MM.1S (cell line): ENCODE results near the gene CACNA1C.

Source experiments
- DNase-seq: peaks from one replicate; pipeline ENCODE4 v3.0.0-alpha.2; 2015
- H2AFZ ChIP-seq: fragments of 300-600 bp; sonication (generic); 2 replicates; pipeline ENCODE4 v1.6.0; 2016; ENCODE audit warnings: antibody characterized with exemption, low read length
- H3F3A ChIP-seq: fragments of 300-600 bp; sonication (generic); 2 replicates; pipeline ENCODE4 v1.6.1; 2016; ENCODE audit warnings: mild to moderate bottlenecking, antibody characterized with exemption, low read length, moderate library complexity, mixed read lengths; ENCODE audit not compliant: insufficient read depth
- H3K27ac ChIP-seq: fragments of 300-600 bp; sonication (generic); 2 replicates; pipeline ENCODE4 v1.5.1; 2016; ENCODE audit warnings: mild to moderate bottlenecking, low read length
- H3K27me3 ChIP-seq: fragments of 300-600 bp; sonication (generic); replicated peaks from 2 replicates; pipeline ENCODE4 v1.6.0; 2016; ENCODE audit warnings: low read length; ENCODE audit not compliant: insufficient read depth
- H3K36me3 ChIP-seq: fragments of 300-600 bp; sonication (generic); replicated peaks from 2 replicates; pipeline ENCODE4 v1.6.1; 2016; ENCODE audit warnings: mild to moderate bottlenecking, low read length, mixed read lengths; ENCODE audit not compliant: insufficient read depth
- H3K4me1 ChIP-seq: fragments of 300-600 bp; sonication (generic); 2 replicates; pipeline ENCODE4 v1.6.1; 2016; ENCODE audit warnings: low read length, mixed read lengths
- H3K4me2 ChIP-seq: fragments of 300-600 bp; sonication (generic); 2 replicates; pipeline ENCODE4 v1.6.0; 2016; ENCODE audit warnings: low read depth, low read length
- H3K4me3 ChIP-seq: fragments of 300-600 bp; sonication (generic); 2 replicates; pipeline ENCODE4 v1.5.1; 2016; ENCODE audit warnings: low read length, mixed read lengths
- H3K79me2 ChIP-seq: fragments of 300-600 bp; sonication (generic); 2 replicates; pipeline ENCODE4 v1.6.1; 2016; ENCODE audit warnings: mixed run types, low read length, mixed read lengths
- H3K9ac ChIP-seq: fragments of 300-600 bp; sonication (generic); 2 replicates; pipeline ENCODE4 v1.6.1; 2016; ENCODE audit warnings: low read length, mixed read lengths
- H3K9me2 ChIP-seq: fragments of 300-600 bp; sonication (generic); replicated peaks from 2 replicates; pipeline ENCODE4 v1.6.1; 2016; ENCODE audit warnings: mild to moderate bottlenecking, low read length, mixed read lengths; ENCODE audit not compliant: insufficient read depth
- H3K9me3 ChIP-seq: fragments of 300-600 bp; sonication (generic); replicated peaks from 2 replicates; pipeline ENCODE4 v1.6.1; 2016; ENCODE audit warnings: mild to moderate bottlenecking, low read length, mixed read lengths; ENCODE audit not compliant: insufficient read depth
- H4K20me1 ChIP-seq: fragments of 300-600 bp; sonication (generic); 2 replicates; pipeline ENCODE4 v1.6.1; 2016; ENCODE audit warnings: mild to moderate bottlenecking, low read length, moderate library complexity, mixed read lengths; ENCODE audit not compliant: insufficient read depth
- EZH2 ChIP-seq: fragments of 300-600 bp; sonication (generic); optimal IDR thresholded peaks from 2 replicates; pipeline ENCODE3; 2017; ENCODE audit warnings: low read depth, mild to moderate bottlenecking, antibody characterized with exemption, low read length, mixed read lengths
- EZH2phosphoT487 ChIP-seq: fragments of 300-600 bp; sonication (generic); IDR thresholded peaks from 2 replicates; pipeline ENCODE4 v1.6.1; 2018; ENCODE audit warnings: antibody characterized with exemption, low read length
- TF ChIP-seq, protein P1 (sequence below): fragments of 300-600 bp; sonication (generic); IDR thresholded peaks from 2 replicates; pipeline ENCODE4 v1.5.1; 2016; ENCODE audit warnings: antibody characterized with exemption, low read length, mixed read lengths

CACNA1C gene

DNA sequence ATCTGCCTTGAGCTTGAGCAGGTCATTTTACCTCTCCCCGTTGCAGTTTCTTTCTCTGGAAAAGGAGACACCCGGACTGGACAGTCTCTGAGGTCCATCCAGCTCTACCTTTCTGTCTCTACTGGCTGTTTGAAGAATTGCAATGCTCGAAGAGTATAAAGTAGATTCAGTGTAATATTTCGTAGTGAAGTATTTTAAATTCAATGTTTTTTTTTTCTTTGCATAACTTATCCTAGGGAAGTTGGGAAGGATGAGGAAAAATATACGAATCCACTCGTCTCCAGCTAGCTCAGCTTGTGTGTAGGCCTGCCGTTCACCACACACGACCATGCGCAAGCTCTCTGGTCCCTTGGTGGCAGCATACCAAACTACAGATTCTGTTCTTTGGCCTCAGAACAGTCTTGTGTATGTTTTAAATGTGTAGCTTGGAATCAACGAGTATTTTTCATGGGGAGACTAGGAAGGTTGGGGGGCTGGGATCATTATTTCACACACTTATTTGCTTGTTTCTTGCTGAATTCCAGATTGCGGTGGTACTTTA lies 307.9 kb downstream of the CACNA1C start:
- Histone ChIP-seq H3K9ac (no peak overlapping the region), H3K9me2 (no peaks in the 10 kb centered on the region), H3K4me2 (no peak overlapping the region), H3K4me3 (no peak overlapping the region), H4K20me1 (no peaks in the 10 kb centered on the region), H3F3A (0 out of 2 replicates have a peak, but pooled peaks cover 7% of the 10 kb centered on the region), H3K9me3 (no peaks in the 10 kb centered on the region), H3K36me3 (no peaks in the 10 kb centered on the region), H3K79me2 (no peaks in the 10 kb centered on the region), H3K4me1 (peaks cover 36% of the 10 kb centered on the region), H3K27me3 (no peaks in the 10 kb centered on the region), H3K27ac (no peak overlapping the region), H2AFZ (no peak overlapping the region)
- TF ChIP-seq, protein P1, sequence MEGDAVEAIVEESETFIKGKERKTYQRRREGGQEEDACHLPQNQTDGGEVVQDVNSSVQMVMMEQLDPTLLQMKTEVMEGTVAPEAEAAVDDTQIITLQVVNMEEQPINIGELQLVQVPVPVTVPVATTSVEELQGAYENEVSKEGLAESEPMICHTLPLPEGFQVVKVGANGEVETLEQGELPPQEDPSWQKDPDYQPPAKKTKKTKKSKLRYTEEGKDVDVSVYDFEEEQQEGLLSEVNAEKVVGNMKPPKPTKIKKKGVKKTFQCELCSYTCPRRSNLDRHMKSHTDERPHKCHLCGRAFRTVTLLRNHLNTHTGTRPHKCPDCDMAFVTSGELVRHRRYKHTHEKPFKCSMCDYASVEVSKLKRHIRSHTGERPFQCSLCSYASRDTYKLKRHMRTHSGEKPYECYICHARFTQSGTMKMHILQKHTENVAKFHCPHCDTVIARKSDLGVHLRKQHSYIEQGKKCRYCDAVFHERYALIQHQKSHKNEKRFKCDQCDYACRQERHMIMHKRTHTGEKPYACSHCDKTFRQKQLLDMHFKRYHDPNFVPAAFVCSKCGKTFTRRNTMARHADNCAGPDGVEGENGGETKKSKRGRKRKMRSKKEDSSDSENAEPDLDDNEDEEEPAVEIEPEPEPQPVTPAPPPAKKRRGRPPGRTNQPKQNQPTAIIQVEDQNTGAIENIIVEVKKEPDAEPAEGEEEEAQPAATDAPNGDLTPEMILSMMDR, result peak; percentile 24
- no peak for TF ChIP-seq EZH2
- DNase-seq, result no peak

DNA sequence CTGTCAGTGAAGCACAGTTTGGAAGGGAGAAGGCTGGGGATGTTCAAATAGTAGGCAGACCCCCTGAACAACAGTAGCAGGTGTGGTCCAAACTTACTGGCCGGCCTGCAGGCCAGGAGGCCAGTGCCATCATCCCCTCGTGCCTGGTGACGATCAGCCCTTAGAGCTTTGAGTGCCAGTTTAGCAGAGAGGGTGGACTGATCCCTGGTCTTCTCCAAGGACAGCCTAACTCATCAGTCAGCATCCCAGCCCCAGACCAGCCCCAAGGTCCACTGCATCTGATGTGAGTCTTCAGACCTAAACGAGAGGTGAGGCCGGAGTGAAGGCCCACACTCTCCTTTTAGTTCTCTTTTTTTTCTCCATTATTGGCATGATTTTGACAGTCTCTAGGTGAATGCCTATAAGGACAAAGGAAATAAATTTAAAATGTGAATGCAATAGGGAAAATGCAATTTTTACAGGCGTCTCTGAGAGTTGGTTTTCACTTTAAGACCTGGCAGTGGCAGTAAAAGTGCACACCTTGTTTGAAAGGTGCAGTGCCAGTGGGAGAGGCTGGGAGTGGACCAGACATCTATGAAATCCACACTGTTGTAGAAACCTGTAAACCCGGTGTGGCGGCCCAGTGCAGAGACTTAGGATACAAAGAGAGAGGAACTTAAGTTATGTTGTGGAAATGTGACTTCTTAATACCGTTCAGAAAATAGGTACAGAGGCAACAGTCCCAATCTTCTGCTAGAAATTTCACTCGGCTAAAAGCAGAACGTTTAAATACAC lies 311.2 kb downstream of the CACNA1C start:
- H3K9me2 ChIP-seq, result no peaks in the 10 kb centered on the region
- no peaks in the 10 kb centered on the region for H3K9me3 ChIP-seq

DNA sequence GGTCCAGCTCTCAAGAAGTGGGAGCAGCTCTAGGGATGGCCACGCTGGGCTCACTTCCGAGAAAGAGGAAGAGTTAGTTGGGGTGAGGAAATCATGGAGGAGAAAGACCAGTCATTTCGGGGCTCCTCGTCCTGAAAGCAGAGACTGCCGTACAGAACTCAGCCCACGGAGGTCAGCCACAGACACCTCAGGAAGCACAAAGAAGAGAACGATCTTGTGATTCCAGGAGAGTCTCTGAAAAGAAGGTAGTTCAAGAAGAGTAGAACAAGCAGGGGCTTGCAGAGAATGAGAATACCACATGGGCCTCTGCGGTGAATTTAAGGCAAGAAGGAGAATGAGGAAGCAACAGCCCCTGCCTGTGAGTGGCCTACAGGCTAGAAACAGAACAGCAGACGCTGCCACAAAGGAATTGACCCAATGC lies 311.9 kb downstream of the CACNA1C start:
- no peaks in the 10 kb centered on the region for H3K9me3 ChIP-seq
- no peak overlapping the region for H3K4me2 ChIP-seq
- H3K27ac ChIP-seq, result no peak overlapping the region
- H3F3A ChIP-seq, result no peaks in the 10 kb centered on the region
- no peaks in the 10 kb centered on the region for H3K9me2 ChIP-seq
- no peaks in the 10 kb centered on the region for H3K36me3 ChIP-seq
- no peaks in the 10 kb centered on the region for H4K20me1 ChIP-seq
- peaks cover 11% of the 10 kb centered on the region; the same call in 1 of the 2 replicates for H3K4me1 ChIP-seq
- no peaks in the 10 kb centered on the region for H3K27me3 ChIP-seq
- H2AFZ ChIP-seq, result no peak overlapping the region
- DNase-seq, result no peak
- no peaks in the 10 kb centered on the region for H3K79me2 ChIP-seq
- no peak overlapping the region for H3K9ac ChIP-seq
- TF ChIP-seq EZH2phosphoT487 (no peak), EZH2 (no peak)
- TF ChIP-seq, protein P1, result no peak
- no peak overlapping the region for H3K4me3 ChIP-seq

More for the DNA sequence above, 311.2 kb downstream of the CACNA1C start:
- Histone ChIP-seq H3K27ac (no peak overlapping the region), H3K9ac (no peak overlapping the region), H3K79me2 (no peaks in the 10 kb centered on the region), H3K36me3 (no peaks in the 10 kb centered on the region), H3K27me3 (no peaks in the 10 kb centered on the region), H4K20me1 (no peaks in the 10 kb centered on the region), H3K4me2 (no peak overlapping the region), H3K4me1 (peaks cover 14% of the 10 kb centered on the region), H2AFZ (no peak overlapping the region), H3K4me3 (no peak overlapping the region), H3F3A (no peaks in the 10 kb centered on the region)
- no peak for DNase-seq
- TF ChIP-seq EZH2 (no peak), EZH2phosphoT487 (no peak)
- TF ChIP-seq, protein P1, result no peak
